ENCODE measurements around the gene ABHD18. TPM values are rescaled to one million over a fixed set of nuclear protein-coding genes. Genes with fewer than 3 reads are reported as not detected.

ABHD18 gene
- polyA plus RNA-seq, 1 of the 3 experiments (the other 2 are of a cell fraction) = 2.0 TPM

GRCh38 chr4:128068918-128069317 lies 103.7 kb downstream of the ABHD18 start (continued):
- TF ChIP-seq, protein P1, sequence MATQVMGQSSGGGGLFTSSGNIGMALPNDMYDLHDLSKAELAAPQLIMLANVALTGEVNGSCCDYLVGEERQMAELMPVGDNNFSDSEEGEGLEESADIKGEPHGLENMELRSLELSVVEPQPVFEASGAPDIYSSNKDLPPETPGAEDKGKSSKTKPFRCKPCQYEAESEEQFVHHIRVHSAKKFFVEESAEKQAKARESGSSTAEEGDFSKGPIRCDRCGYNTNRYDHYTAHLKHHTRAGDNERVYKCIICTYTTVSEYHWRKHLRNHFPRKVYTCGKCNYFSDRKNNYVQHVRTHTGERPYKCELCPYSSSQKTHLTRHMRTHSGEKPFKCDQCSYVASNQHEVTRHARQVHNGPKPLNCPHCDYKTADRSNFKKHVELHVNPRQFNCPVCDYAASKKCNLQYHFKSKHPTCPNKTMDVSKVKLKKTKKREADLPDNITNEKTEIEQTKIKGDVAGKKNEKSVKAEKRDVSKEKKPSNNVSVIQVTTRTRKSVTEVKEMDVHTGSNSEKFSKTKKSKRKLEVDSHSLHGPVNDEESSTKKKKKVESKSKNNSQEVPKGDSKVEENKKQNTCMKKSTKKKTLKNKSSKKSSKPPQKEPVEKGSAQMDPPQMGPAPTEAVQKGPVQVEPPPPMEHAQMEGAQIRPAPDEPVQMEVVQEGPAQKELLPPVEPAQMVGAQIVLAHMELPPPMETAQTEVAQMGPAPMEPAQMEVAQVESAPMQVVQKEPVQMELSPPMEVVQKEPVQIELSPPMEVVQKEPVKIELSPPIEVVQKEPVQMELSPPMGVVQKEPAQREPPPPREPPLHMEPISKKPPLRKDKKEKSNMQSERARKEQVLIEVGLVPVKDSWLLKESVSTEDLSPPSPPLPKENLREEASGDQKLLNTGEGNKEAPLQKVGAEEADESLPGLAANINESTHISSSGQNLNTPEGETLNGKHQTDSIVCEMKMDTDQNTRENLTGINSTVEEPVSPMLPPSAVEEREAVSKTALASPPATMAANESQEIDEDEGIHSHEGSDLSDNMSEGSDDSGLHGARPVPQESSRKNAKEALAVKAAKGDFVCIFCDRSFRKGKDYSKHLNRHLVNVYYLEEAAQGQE (IDR thresholded peaks at IDR 0.05; ENCODE audit: low read depth, low read length) = no peak
- TF ChIP-seq CHD2 (IDR thresholded peaks at IDR 0.05; ENCODE audit: low read length, partially characterized antibody) (no peak), SMC3 (IDR thresholded peaks at IDR 0.05; ENCODE audit: low read depth, low read length) (0 out of 2 replicates have a peak, but pooled peaks have one; percentile 7), RAD21 (IDR thresholded peaks at IDR 0.05; ENCODE audit: low read length) (peak; percentile 26), RXRA (IDR thresholded peaks at IDR 0.05; ENCODE audit: borderline replicate concordance, low read depth) (no peak), MXI1 (IDR thresholded peaks at IDR 0.05; ENCODE audit: low read depth, low read length) (no peak), EP300 (IDR thresholded peaks at IDR 0.05; ENCODE audit: borderline replicate concordance in 1 of 2, low read depth in 1 of 2, low read length in 1 of 2) (no peak), JUND (IDR thresholded peaks at IDR 0.05) (no peak)

GRCh38 chr4:128076464-128076863 lies 111.3 kb downstream of the ABHD18 start:
- DNase-seq = no peak
- no peak overlapping the region for H2AFZ ChIP-seq (ENCODE audit: low read depth)
- no peaks in the 10 kb centered on the region for H3K27me3 ChIP-seq (ENCODE audit: insufficient read depth)
- H3K27ac ChIP-seq (ENCODE audit: low read depth in 2 of 2, low read length in 1 of 2) = no peak overlapping the region
- peaks cover 6 to 32% of the 10 kb centered on the region in 2 experiments for H3K36me3 ChIP-seq (replicated peaks in 1 of 2; ENCODE audit: control insufficient read depth in 1 of 2, insufficient read depth in 2 of 2, low read length in 1 of 2)
- ChIA-PET POLR2A (no interaction called here), CTCF (no interaction called here)
- H3K9me2 ChIP-seq = no peaks in the 10 kb centered on the region
- no peak overlapping the region for H3K4me3 ChIP-seq (ENCODE audit: low read depth in 2 of 2, low read length in 1 of 2)
- no peaks in the 10 kb centered on the region for H4K20me1 ChIP-seq (ENCODE audit: insufficient read depth)
- TF ChIP-seq USF1 (IDR thresholded peaks at IDR 0.05; ENCODE audit: borderline replicate concordance, low read depth) = no peak
- no peak for TF ChIP-seq USF2 (IDR thresholded peaks at IDR 0.05; ENCODE audit: borderline replicate concordance, low read depth, low read length)
- TF ChIP-seq SIN3A (IDR thresholded peaks at IDR 0.05; ENCODE audit: borderline replicate concordance, low read depth, low read length) = no peak
- TF ChIP-seq, protein P1 (IDR thresholded peaks at IDR 0.05; ENCODE audit: low read depth, low read length) = no peak
- TF ChIP-seq TEAD4 (IDR thresholded peaks at IDR 0.05; ENCODE audit: borderline replicate concordance, insufficient read depth) = no peak
- H3K79me2 ChIP-seq (ENCODE audit: insufficient read depth) = peaks cover 26% of the 10 kb centered on the region
- H3K9me3 ChIP-seq = no peaks in the 10 kb centered on the region
- no peak overlapping the region for H3K4me2 ChIP-seq
- WGBS (ENCODE audit: low lambda C conversion rate) = 84% methylated on average over 4 of the region's 4 CpGs
- no peaks in the 10 kb centered on the region for H3F3A ChIP-seq (replicated peaks; ENCODE audit: insufficient read depth)
- H3K4me1 ChIP-seq (ENCODE audit: control insufficient read depth in 1 of 2, insufficient read depth in 2 of 2, low read depth in 1 of 2, low read length in 1 of 2) = no peaks in the 10 kb centered on the region
- H3K9ac ChIP-seq = no peak overlapping the region

Other genes with a start within 250 kb of the ABHD18 start
- not detected in 2 replicates for gene SLC25A31, start 235.0 kb upstream of the ABHD18 start, polyA plus RNA-seq (2012; rRNA removed)
- gene HSPA4L, start 183.1 kb upstream of the ABHD18 start, polyA plus RNA-seq (2012; rRNA removed) = 1.6 and 1.8 TPM in 2 replicates
- gene PLK4, start 84.5 kb upstream of the ABHD18 start, polyA plus RNA-seq (2012; rRNA removed) = 10.3 and 10.5 TPM in 2 replicates
- gene MFSD8, start 233 bp upstream of the ABHD18 start, polyA plus RNA-seq (2012; rRNA removed) = 7.5 and 12.8 TPM in 2 replicates
- gene LARP1B, start 95.9 kb downstream of the ABHD18 start, polyA plus RNA-seq (2012; rRNA removed) = 4.8 and 6.4 TPM in 2 replicates